CD4-positive, CD25-positive, alpha-beta regulatory T cell (primary cell): ENCODE results near the gene FGF9. TPM values are rescaled to one million over a fixed set of nuclear protein-coding genes. Genes with fewer than 3 reads are reported as not detected.
A peak's percentile ranks its signal among the peaks of the same experiment; 100 is the strongest.

Experiments used
- ATAC-seq, 2 donors: fragments of 150-1000 bp; cut with Tn5 transposase; one replicate each; pipeline ENCODE4 v1.10.0; 2021; ENCODE audit warnings: low read depth in 2 of 2, moderate number of reproducible peaks in 2 of 2, moderate library complexity in 1 of 2
- DNase-seq, 3 donors: peaks; one replicate each; pipeline versions ENCODE4 v3.0.0 to v3.0.0-alpha.2; 2012 to 2022; ENCODE audit warnings: mixed read lengths in 1 of 3
- H3K27ac ChIP-seq: one replicate; pipeline ENCODE4 v1.7.0; 2013; ENCODE audit warnings: mild to moderate bottlenecking, low read length; ENCODE audit not compliant: insufficient read depth, poor library complexity, severe bottlenecking
- H3K27me3 ChIP-seq: one replicate; pipeline ENCODE4 v1.7.0; 2013; ENCODE audit warnings: low read length; ENCODE audit not compliant: control insufficient read depth, insufficient read depth
- H3K36me3 ChIP-seq: one replicate; pipeline ENCODE4 v1.7.0; 2013; ENCODE audit warnings: mild to moderate bottlenecking, low read length, moderate library complexity; ENCODE audit not compliant: control insufficient read depth, insufficient read depth
- H3K4me1 ChIP-seq: 2 replicates; pipeline ENCODE4 v1.7.0; 2013; ENCODE audit warnings: mild to moderate bottlenecking, low read length; ENCODE audit not compliant: insufficient read depth, control insufficient read depth, poor library complexity, severe bottlenecking
- H3K4me3 ChIP-seq: one replicate; pipeline ENCODE4 v1.7.0; 2013; ENCODE audit warnings: low read depth, mild to moderate bottlenecking, low read length, moderate library complexity
- H3K9me3 ChIP-seq, 2 experiments: 1 replicate in 1 of 2; 2 replicates in 1 of 2; pipeline ENCODE4 v1.7.0; 2013; ENCODE audit warnings: low read length in 2 of 2, mild to moderate bottlenecking in 1 of 2, moderate library complexity in 1 of 2; ENCODE audit not compliant: control insufficient read depth in 2 of 2
- H3K27ac Mint-ChIP-seq, 3 donors: one replicate each; pipeline ENCODE4 v1.8.0; 2020 to 2022; ENCODE audit warnings: mild to moderate bottlenecking in 3 of 3, mixed read lengths in 3 of 3, moderate library complexity in 2 of 3
- H3K27me3 Mint-ChIP-seq: one replicate; pipeline ENCODE4 v1.8.0; 2022; ENCODE audit warnings: mild to moderate bottlenecking, mixed read lengths
- H3K36me3 Mint-ChIP-seq: one replicate; pipeline ENCODE4 v1.8.0; 2020; ENCODE audit warnings: mixed read lengths
- H3K4me1 Mint-ChIP-seq, 4 donors: one replicate each; pipeline ENCODE4 v1.8.0; 2020 to 2022; ENCODE audit warnings: mixed read lengths in 4 of 4, mild to moderate bottlenecking in 1 of 4
- H3K4me3 Mint-ChIP-seq, 4 donors: one replicate each; pipeline ENCODE4 v1.8.0; 2020 to 2022; ENCODE audit warnings: mild to moderate bottlenecking in 4 of 4, mixed read lengths in 4 of 4, moderate library complexity in 3 of 4
- H3K9me3 Mint-ChIP-seq, 7 donors: one replicate each; pipeline ENCODE4 v1.8.0; 2020 to 2022; ENCODE audit warnings: mixed read lengths in 7 of 7, mild to moderate bottlenecking in 3 of 7, moderate library complexity in 2 of 7
- polyA plus RNA-seq, 4 donors: library from polyadenylated mRNA; unstranded; fragments of 300-500 nt; fragmentation: Illumina TruSeq; gene quantifications; one replicate each; pipeline ENCODE4 v1.2.3, GENCODE V29; 2021
- total RNA-seq: library from RNA; stranded (reverse); gene quantifications from one replicate; pipeline ENCODE4 v1.2.3, GENCODE V29; 2022

FGF9 gene
- total and polyA plus RNA-seq, 5 donors from 2014 or later: 0.35 to 2.3 (median 1.00) TPM; not detected in 1

GRCh38 chr13:21739771-21740170, 68.9 kb downstream of the FGF9 start:
- Mint-ChIP-seq H3K4me3 (no peak overlapping the region), H3K27ac (no peak overlapping the region), H3K36me3 (no peaks in the 10 kb centered on the region), H3K9me3 (peaks cover 0 to 1% (median 0%) of the 10 kb centered on the region in 7 donors), H3K27me3 (no peaks in the 10 kb centered on the region), H3K4me1 (peaks cover 0 to 3% (median 0%) of the 10 kb centered on the region in 4 donors)
- no peaks in the 10 kb centered on the region for H3K4me1 ChIP-seq
- DNase-seq: no peak
- no peak overlapping the region for H3K4me3 ChIP-seq
- no peak for ATAC-seq
- no peaks in the 10 kb centered on the region for H3K9me3 ChIP-seq
- H3K36me3 ChIP-seq: no peaks in the 10 kb centered on the region
- no peak overlapping the region for H3K27ac ChIP-seq
- H3K27me3 ChIP-seq: peaks cover 5% of the 10 kb centered on the region

GRCh38 chr13:21741396-21741979, 70.6 kb downstream of the FGF9 start:
- H3K27ac ChIP-seq: no peak overlapping the region
- ATAC-seq: no peak
- H3K4me1 ChIP-seq: no peaks in the 10 kb centered on the region
- no peak overlapping the region for H3K27ac Mint-ChIP-seq
- no peaks in the 10 kb centered on the region for H3K36me3 ChIP-seq
- H3K27me3 ChIP-seq: peaks cover 5% of the 10 kb centered on the region
- H3K27me3 Mint-ChIP-seq: no peaks in the 10 kb centered on the region
- no peaks in the 10 kb centered on the region for H3K36me3 Mint-ChIP-seq
- no peaks in the 10 kb centered on the region for H3K9me3 ChIP-seq
- no peak overlapping the region for H3K4me3 ChIP-seq
- H3K4me1 Mint-ChIP-seq: no peaks in the 10 kb centered on the region
- no peak for DNase-seq
- H3K4me3 Mint-ChIP-seq: no peak overlapping the region
- peaks cover 0 to 1% (median 0%) of the 10 kb centered on the region in 7 donors for H3K9me3 Mint-ChIP-seq

DNA sequence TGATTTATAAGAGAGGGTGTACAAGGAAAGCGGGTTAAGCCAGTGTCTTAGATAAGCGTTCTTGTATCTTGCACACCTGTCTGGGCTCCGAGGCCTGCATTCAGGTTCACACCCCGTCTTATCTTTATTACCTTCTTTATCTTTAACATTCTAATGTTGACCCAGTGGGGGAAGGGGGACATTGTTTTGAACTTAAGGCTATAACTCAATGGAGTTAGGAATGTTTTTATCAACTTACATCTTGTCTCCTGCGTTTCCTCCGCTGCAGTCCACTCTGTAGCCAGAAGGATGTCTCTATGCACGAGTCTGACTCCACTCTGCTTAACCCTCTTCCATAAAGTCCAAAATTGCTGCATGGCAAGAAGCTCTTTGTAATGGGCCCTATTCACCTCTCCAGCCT, 71.2 kb downstream of the FGF9 start:
- Mint-ChIP-seq H3K27me3 (no peaks in the 10 kb centered on the region), H3K9me3 (peaks cover 0 to 1% (median 0%) of the 10 kb centered on the region in 7 donors), H3K4me3 (no peak overlapping the region), H3K27ac (no peak overlapping the region), H3K4me1 (no peaks in the 10 kb centered on the region), H3K36me3 (no peaks in the 10 kb centered on the region)
- no peaks in the 10 kb centered on the region for H3K4me1 ChIP-seq
- DNase-seq (no peak), ATAC-seq (no peak)
- H3K27ac ChIP-seq: no peak overlapping the region
- H3K27me3 ChIP-seq: peaks cover 5% of the 10 kb centered on the region
- H3K9me3 ChIP-seq: no peaks in the 10 kb centered on the region
- H3K36me3 ChIP-seq: no peaks in the 10 kb centered on the region
- H3K4me3 ChIP-seq: no peak overlapping the region

GRCh38 chr13:21744149-21744548, 73.3 kb downstream of the FGF9 start:
- no peaks in the 10 kb centered on the region for H3K4me1 ChIP-seq
- H3K27ac ChIP-seq: no peak overlapping the region
- no peaks in the 10 kb centered on the region for H3K9me3 Mint-ChIP-seq
- H3K27me3 Mint-ChIP-seq: peaks cover 4% of the 10 kb centered on the region
- H3K9me3 ChIP-seq: no peaks in the 10 kb centered on the region
- no peaks in the 10 kb centered on the region for H3K36me3 Mint-ChIP-seq
- ATAC-seq (no peak), DNase-seq (no peak)
- H3K4me1 Mint-ChIP-seq: no peaks in the 10 kb centered on the region
- H3K4me3 ChIP-seq: no peak overlapping the region
- H3K27me3 ChIP-seq: peaks cover 5% of the 10 kb centered on the region
- H3K4me3 Mint-ChIP-seq: no peak overlapping the region
- no peak overlapping the region for H3K27ac Mint-ChIP-seq
- no peaks in the 10 kb centered on the region for H3K36me3 ChIP-seq

GRCh38 chr13:21745307-21745706, 74.4 kb downstream of the FGF9 start:
- H3K36me3 Mint-ChIP-seq: no peaks in the 10 kb centered on the region
- peaks cover 0 to 8% (median 0%) of the 10 kb centered on the region in 7 donors for H3K9me3 Mint-ChIP-seq

GRCh38 chr13:21747456-21747855, 76.6 kb downstream of the FGF9 start:
- no peaks in the 10 kb centered on the region for H3K36me3 Mint-ChIP-seq
- no peaks in the 10 kb centered on the region for H3K4me1 ChIP-seq
- H3K27ac ChIP-seq: no peak overlapping the region
- no peak overlapping the region for H3K4me3 ChIP-seq
- no peak overlapping the region for H3K4me3 Mint-ChIP-seq
- H3K27ac Mint-ChIP-seq: peak overlapping the region in 1 of 3 donors; percentile 22
- peaks cover 0 to 8% (median 0%) of the 10 kb centered on the region in 7 donors for H3K9me3 Mint-ChIP-seq
- DNase-seq (no peak), ATAC-seq (no peak)
- H3K9me3 ChIP-seq: no peaks in the 10 kb centered on the region
- peaks cover 5% of the 10 kb centered on the region for H3K27me3 ChIP-seq
- peaks cover 0 to 2% (median 0%) of the 10 kb centered on the region in 4 donors for H3K4me1 Mint-ChIP-seq
- peaks cover 4% of the 10 kb centered on the region for H3K27me3 Mint-ChIP-seq
- no peaks in the 10 kb centered on the region for H3K36me3 ChIP-seq

More at GRCh38 chr13:21745307-21745706, 74.4 kb downstream of the FGF9 start:
- Histone ChIP-seq H3K4me3 (no peak overlapping the region), H3K9me3 (no peaks in the 10 kb centered on the region), H3K4me1 (no peaks in the 10 kb centered on the region), H3K27ac (no peak overlapping the region), H3K36me3 (no peaks in the 10 kb centered on the region), H3K27me3 (peaks cover 5% of the 10 kb centered on the region)
- no peak for DNase-seq
- Mint-ChIP-seq H3K27me3 (peaks cover 4% of the 10 kb centered on the region), H3K27ac (no peak overlapping the region), H3K4me3 (no peak overlapping the region), H3K4me1 (peaks cover 0 to 2% (median 0%) of the 10 kb centered on the region in 4 donors)
- ATAC-seq: no peak

GRCh38 chr13:21748166-21748565, 77.3 kb downstream of the FGF9 start:
- DNase-seq: no peak
- Mint-ChIP-seq H3K36me3 (no peaks in the 10 kb centered on the region), H3K4me1 (peaks cover 0 to 2% (median 0%) of the 10 kb centered on the region in 4 donors), H3K4me3 (peak overlapping the region in 1 of 4 donors; percentile 76), H3K27ac (no peak overlapping the region), H3K9me3 (peaks cover 0 to 8% (median 0%) of the 10 kb centered on the region in 7 donors), H3K27me3 (peaks cover 4% of the 10 kb centered on the region)
- Histone ChIP-seq H3K27me3 (peaks cover 5% of the 10 kb centered on the region), H3K9me3 (no peaks in the 10 kb centered on the region), H3K36me3 (no peaks in the 10 kb centered on the region), H3K4me1 (no peaks in the 10 kb centered on the region), H3K27ac (no peak overlapping the region), H3K4me3 (no peak overlapping the region)
- no peak for ATAC-seq

GRCh38 chr13:21749410-21749809, 78.5 kb downstream of the FGF9 start:
- no peak for ATAC-seq
- peaks cover 0 to 8% (median 0%) of the 10 kb centered on the region in 7 donors for H3K9me3 Mint-ChIP-seq
- H3K27ac Mint-ChIP-seq: no peak overlapping the region
- DNase-seq: no peak
- H3K4me3 ChIP-seq: no peak overlapping the region
- no peaks in the 10 kb centered on the region for H3K36me3 Mint-ChIP-seq
- H3K27me3 Mint-ChIP-seq: peaks cover 4% of the 10 kb centered on the region
- no peak overlapping the region for H3K27ac ChIP-seq
- H3K4me1 ChIP-seq: no peaks in the 10 kb centered on the region
- H3K36me3 ChIP-seq: no peaks in the 10 kb centered on the region
- no peak overlapping the region for H3K4me3 Mint-ChIP-seq
- no peaks in the 10 kb centered on the region for H3K9me3 ChIP-seq
- H3K27me3 ChIP-seq: peaks cover 4% of the 10 kb centered on the region
- peaks cover 0 to 2% (median 0%) of the 10 kb centered on the region in 4 donors for H3K4me1 Mint-ChIP-seq
